ENCODE measurements around the gene MRPL12.

- TF ChIP-seq CTCF (tag by site-specific recombination; IDR thresholded peaks at IDR 0.05) (no peak), ZNF274 (IDR thresholded peaks at IDR 0.05; ENCODE audit: low read length) (no peak), ZNF274 (tag by site-specific recombination; IDR thresholded peaks at IDR 0.05; ENCODE audit: borderline replicate concordance) (no peak), HIC1 (tag by site-specific recombination; IDR thresholded peaks at IDR 0.05) (no peak), ZNF121 (tag by site-specific recombination; IDR thresholded peaks at IDR 0.05) (no peak), ZNF791 (tag by site-specific recombination; IDR thresholded peaks at IDR 0.05) (no peak), ZNF473 (tag by site-specific recombination; IDR thresholded peaks at IDR 0.05) (no peak), ZNF398 (tag by site-specific recombination; IDR thresholded peaks at IDR 0.05) (no peak), PRDM6 (tag by site-specific recombination; IDR thresholded peaks at IDR 0.05) (no peak), ZNF768 (tag by site-specific recombination; IDR thresholded peaks at IDR 0.05) (no peak), ZNF510 (tag by site-specific recombination; IDR thresholded peaks at IDR 0.05; ENCODE audit: insufficient replicate concordance) (no peak)
- TF ChIP-seq, protein P1, sequence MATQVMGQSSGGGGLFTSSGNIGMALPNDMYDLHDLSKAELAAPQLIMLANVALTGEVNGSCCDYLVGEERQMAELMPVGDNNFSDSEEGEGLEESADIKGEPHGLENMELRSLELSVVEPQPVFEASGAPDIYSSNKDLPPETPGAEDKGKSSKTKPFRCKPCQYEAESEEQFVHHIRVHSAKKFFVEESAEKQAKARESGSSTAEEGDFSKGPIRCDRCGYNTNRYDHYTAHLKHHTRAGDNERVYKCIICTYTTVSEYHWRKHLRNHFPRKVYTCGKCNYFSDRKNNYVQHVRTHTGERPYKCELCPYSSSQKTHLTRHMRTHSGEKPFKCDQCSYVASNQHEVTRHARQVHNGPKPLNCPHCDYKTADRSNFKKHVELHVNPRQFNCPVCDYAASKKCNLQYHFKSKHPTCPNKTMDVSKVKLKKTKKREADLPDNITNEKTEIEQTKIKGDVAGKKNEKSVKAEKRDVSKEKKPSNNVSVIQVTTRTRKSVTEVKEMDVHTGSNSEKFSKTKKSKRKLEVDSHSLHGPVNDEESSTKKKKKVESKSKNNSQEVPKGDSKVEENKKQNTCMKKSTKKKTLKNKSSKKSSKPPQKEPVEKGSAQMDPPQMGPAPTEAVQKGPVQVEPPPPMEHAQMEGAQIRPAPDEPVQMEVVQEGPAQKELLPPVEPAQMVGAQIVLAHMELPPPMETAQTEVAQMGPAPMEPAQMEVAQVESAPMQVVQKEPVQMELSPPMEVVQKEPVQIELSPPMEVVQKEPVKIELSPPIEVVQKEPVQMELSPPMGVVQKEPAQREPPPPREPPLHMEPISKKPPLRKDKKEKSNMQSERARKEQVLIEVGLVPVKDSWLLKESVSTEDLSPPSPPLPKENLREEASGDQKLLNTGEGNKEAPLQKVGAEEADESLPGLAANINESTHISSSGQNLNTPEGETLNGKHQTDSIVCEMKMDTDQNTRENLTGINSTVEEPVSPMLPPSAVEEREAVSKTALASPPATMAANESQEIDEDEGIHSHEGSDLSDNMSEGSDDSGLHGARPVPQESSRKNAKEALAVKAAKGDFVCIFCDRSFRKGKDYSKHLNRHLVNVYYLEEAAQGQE (tag by site-specific recombination; IDR thresholded peaks at IDR 0.05) = no peak
Measured at GRCh38 chr17:81672504-81672903, 30.7 kb upstream of the MRPL12 start.

All from HEK293 (cell line).